ENCODE data around the gene MALT1. TPM values are rescaled to one million over a fixed set of nuclear protein-coding genes. Genes with fewer than 3 reads are reported as not detected.

MALT1 gene
- polyA plus RNA-seq, 3 donors: 18.3 to 24.9 (median 23.8) TPM

DNA sequence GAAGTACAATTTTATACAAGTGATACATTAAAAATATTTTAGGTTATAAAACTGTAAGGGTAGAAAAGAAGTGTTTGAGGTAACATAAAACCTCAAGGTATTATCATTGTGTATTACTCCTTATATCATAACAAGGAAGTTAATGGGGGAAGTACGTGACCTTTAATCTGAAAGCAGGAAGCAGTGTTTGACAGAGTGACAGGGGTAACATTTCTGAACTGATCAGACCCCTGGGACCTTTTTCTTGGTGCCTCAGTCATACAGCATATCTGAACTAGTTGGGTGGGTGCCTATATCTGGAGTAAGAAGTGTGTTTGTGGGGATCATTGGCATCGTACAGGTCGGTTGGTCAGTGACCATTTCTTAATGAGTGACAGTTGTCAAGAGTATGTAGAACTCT is 43.0 kb downstream of the MALT1 start:
- intact Hi-C loops (cut with micrococcal nuclease): no loop called here
- Histone ChIP-seq H3K36me3 (replicated peaks in 1 of 2; ENCODE audit: control insufficient read depth in 1 of 2, insufficient read depth in 2 of 2, low read length in 2 of 2) (peaks cover 30 to 64% of the 10 kb centered on the region in 2 donors), H3K4me3 (replicated peaks in 1 of 3; ENCODE audit: low read depth in 2 of 3, low read length in 3 of 3) (no peak overlapping the region), H3K9me3 (replicated peaks in 1 of 2; ENCODE audit: control insufficient read depth in 1 of 2, insufficient read depth in 1 of 2, low read length in 2 of 2) (no peaks in the 10 kb centered on the region), H4K20me1 (ENCODE audit: insufficient read depth, low read length) (no peaks in the 10 kb centered on the region), H3K27ac (ENCODE audit: low read depth in 1 of 2, low read length in 2 of 2) (peak overlapping the region in 1 of 2 donors; percentile 37), H3K4me2 (replicated peaks; ENCODE audit: extremely low read depth, low read length, poor library complexity, severe bottlenecking) (no peak overlapping the region), H3K9ac (ENCODE audit: insufficient read depth, low read length, poor library complexity, severe bottlenecking) (no peak overlapping the region), H2AFZ (ENCODE audit: insufficient read depth, low read depth, low read length, poor library complexity, severe bottlenecking) (no peak overlapping the region), H3K79me2 (ENCODE audit: insufficient read depth, low read length) (no peaks in the 10 kb centered on the region), H3K27me3 (ENCODE audit: control insufficient read depth in 2 of 2, insufficient read depth in 2 of 2, low read length in 2 of 2) (no peaks in the 10 kb centered on the region), H3K4me1 (ENCODE audit: control insufficient read depth in 1 of 2, insufficient read depth in 2 of 2, low read length in 2 of 2) (peaks cover 3 to 5% of the 10 kb centered on the region in 2 donors)
- Mint-ChIP-seq H3K27ac (peak overlapping the region in 5 of 7 donors; percentile 30 to 72 (median 55)), H3K27me3 (ENCODE audit: low read depth in 3 of 3) (no peaks in the 10 kb centered on the region), H3K4me3 (no peak overlapping the region), H3K36me3 (peaks cover 62% of the 10 kb centered on the region in 2 donors), H3K9me3 (no peaks in the 10 kb centered on the region), H3K4me1 (peaks cover 10% of the 10 kb centered on the region)
- DNase-seq: peak; percentile 12 to 43 (median 36)
- WGBS (ENCODE audit: insufficient coverage): no CpG with 5 or more reads among the region's 3 CpGs
- TF ChIP-seq, protein P1, sequence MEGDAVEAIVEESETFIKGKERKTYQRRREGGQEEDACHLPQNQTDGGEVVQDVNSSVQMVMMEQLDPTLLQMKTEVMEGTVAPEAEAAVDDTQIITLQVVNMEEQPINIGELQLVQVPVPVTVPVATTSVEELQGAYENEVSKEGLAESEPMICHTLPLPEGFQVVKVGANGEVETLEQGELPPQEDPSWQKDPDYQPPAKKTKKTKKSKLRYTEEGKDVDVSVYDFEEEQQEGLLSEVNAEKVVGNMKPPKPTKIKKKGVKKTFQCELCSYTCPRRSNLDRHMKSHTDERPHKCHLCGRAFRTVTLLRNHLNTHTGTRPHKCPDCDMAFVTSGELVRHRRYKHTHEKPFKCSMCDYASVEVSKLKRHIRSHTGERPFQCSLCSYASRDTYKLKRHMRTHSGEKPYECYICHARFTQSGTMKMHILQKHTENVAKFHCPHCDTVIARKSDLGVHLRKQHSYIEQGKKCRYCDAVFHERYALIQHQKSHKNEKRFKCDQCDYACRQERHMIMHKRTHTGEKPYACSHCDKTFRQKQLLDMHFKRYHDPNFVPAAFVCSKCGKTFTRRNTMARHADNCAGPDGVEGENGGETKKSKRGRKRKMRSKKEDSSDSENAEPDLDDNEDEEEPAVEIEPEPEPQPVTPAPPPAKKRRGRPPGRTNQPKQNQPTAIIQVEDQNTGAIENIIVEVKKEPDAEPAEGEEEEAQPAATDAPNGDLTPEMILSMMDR (IDR thresholded peaks at IDR 0.05): no peak

DNA sequence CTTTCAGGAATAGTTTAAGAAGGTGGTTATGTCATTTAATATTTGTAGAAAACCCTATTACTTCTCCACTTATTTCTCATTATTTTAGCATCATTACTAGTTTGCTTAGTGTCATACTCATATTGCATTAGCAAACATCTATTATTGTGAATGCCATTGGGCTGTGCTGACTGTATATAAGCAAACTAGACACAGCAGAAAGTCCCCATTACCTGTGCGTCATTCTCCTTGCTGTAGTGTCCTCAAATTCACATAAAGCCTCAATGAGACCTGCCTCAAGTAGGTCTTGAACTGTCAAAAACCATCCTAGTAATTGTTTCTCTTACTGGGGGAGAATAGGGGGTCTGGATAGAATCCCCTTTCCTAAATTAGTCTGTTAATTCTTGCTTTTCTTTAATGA is 43.6 kb downstream of the MALT1 start:
- Histone ChIP-seq H3K9ac (ENCODE audit: insufficient read depth, low read length, poor library complexity, severe bottlenecking) (no peak overlapping the region), H3K79me2 (ENCODE audit: insufficient read depth, low read length) (no peaks in the 10 kb centered on the region), H3K9me3 (replicated peaks in 1 of 2; ENCODE audit: control insufficient read depth in 1 of 2, insufficient read depth in 1 of 2, low read length in 2 of 2) (no peaks in the 10 kb centered on the region), H3K27ac (ENCODE audit: low read depth in 1 of 2, low read length in 2 of 2) (no peak overlapping the region), H3K4me3 (replicated peaks in 1 of 3; ENCODE audit: low read depth in 2 of 3, low read length in 3 of 3) (no peak overlapping the region), H2AFZ (ENCODE audit: insufficient read depth, low read depth, low read length, poor library complexity, severe bottlenecking) (no peak overlapping the region), H3K36me3 (replicated peaks in 1 of 2; ENCODE audit: control insufficient read depth in 1 of 2, insufficient read depth in 2 of 2, low read length in 2 of 2) (peaks cover 28 to 64% of the 10 kb centered on the region in 2 donors), H3K27me3 (ENCODE audit: control insufficient read depth in 2 of 2, insufficient read depth in 2 of 2, low read length in 2 of 2) (no peaks in the 10 kb centered on the region), H3K4me2 (replicated peaks; ENCODE audit: extremely low read depth, low read length, poor library complexity, severe bottlenecking) (no peak overlapping the region), H4K20me1 (ENCODE audit: insufficient read depth, low read length) (no peaks in the 10 kb centered on the region), H3K4me1 (ENCODE audit: control insufficient read depth in 1 of 2, insufficient read depth in 2 of 2, low read length in 2 of 2) (peaks cover 3 to 5% of the 10 kb centered on the region in 2 donors)
- intact Hi-C loops (cut with micrococcal nuclease): no loop called here
- Mint-ChIP-seq H3K36me3 (peaks cover 60 to 61% of the 10 kb centered on the region in 2 donors), H3K27ac (no peak overlapping the region), H3K9me3 (no peaks in the 10 kb centered on the region), H3K4me1 (peaks cover 10% of the 10 kb centered on the region), H3K4me3 (no peak overlapping the region), H3K27me3 (ENCODE audit: low read depth in 3 of 3) (no peaks in the 10 kb centered on the region)
- 100% methylated on average over 1 of the region's 1 CpG for WGBS (ENCODE audit: insufficient coverage)
- TF ChIP-seq, protein P1 (IDR thresholded peaks at IDR 0.05): no peak
- DNase-seq: no peak

All from CD14-positive monocyte (primary cell).